Neutrophil (primary cell): ENCODE measurements around the gene CACNA2D3.

Experiments used
- H3K27ac ChIP-seq: fragments of 200-600 bp; sonication (generic); 2 replicates; pipeline ENCODE4 v1.5.1; 2016; ENCODE audit warnings: mild to moderate bottlenecking, moderate library complexity
- H3K27me3 ChIP-seq: fragments of 200-600 bp; sonication (generic); 2 replicates; pipeline ENCODE4 v1.6.0; 2016; ENCODE audit warnings: mild to moderate bottlenecking
- H3K36me3 ChIP-seq: fragments of 200-600 bp; sonication (generic); 2 replicates; pipeline ENCODE4 v1.5.1; 2017
- H3K4me1 ChIP-seq, 2 experiments: fragments of 200-600 bp in 1 of 2; sonication (generic) in 1 of 2; 1 replicate in 1 of 2; 2 replicates in 1 of 2; pipeline versions ENCODE4 v1.5.1 to v1.6.1; 2013 to 2016; ENCODE audit warnings: low read depth in 1 of 2, low read length in 1 of 2, mild to moderate bottlenecking in 1 of 2, moderate library complexity in 1 of 2; ENCODE audit not compliant: control insufficient read depth in 1 of 2, insufficient read depth in 1 of 2
- H3K4me3 ChIP-seq, 2 experiments: fragments of 200-600 bp in 1 of 2; sonication (generic) in 1 of 2; 1 replicate in 1 of 2; 2 replicates in 1 of 2; pipeline ENCODE4 v1.5.1; 2013 to 2016; ENCODE audit warnings: low read depth in 1 of 2, low read length in 1 of 2, mild to moderate bottlenecking in 1 of 2, moderate library complexity in 1 of 2
- H3K9me3 ChIP-seq: fragments of 200-600 bp; sonication (generic); 2 replicates; pipeline ENCODE4 v1.5.1; 2016
- TF ChIP-seq, protein P1 (sequence below): fragments of 200-600 bp; sonication (generic); IDR thresholded peaks from 2 replicates; pipeline ENCODE4 v1.5.1; 2016; ENCODE audit warnings: antibody characterized with exemption

The CACNA2D3 gene

DNA sequence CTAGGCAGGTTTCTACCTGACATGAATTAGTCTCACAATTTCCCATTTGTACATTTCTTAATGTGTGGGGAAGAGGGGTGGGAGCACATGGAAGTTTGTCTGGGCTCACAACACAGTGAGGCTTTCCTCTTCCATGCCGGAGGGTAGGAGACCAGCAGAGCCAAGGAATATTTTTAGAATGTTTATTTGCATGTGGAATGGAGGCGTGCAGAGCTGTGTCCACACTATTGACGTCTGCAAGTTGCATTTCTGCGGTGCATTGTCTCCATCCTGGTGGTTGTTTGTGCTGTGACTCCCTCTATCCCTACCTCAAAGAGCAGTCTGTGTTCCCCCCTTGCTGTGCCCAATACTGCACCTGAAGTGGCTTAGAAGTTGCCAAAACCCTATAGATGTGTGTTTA lies 908.6 kb downstream of the CACNA2D3 start:
- no peaks in the 10 kb centered on the region for H3K27me3 ChIP-seq
- no peak overlapping the region for H3K4me3 ChIP-seq
- H3K4me1 ChIP-seq, result no peaks in the 10 kb centered on the region
- H3K36me3 ChIP-seq, result no peaks in the 10 kb centered on the region
- TF ChIP-seq, protein P1, sequence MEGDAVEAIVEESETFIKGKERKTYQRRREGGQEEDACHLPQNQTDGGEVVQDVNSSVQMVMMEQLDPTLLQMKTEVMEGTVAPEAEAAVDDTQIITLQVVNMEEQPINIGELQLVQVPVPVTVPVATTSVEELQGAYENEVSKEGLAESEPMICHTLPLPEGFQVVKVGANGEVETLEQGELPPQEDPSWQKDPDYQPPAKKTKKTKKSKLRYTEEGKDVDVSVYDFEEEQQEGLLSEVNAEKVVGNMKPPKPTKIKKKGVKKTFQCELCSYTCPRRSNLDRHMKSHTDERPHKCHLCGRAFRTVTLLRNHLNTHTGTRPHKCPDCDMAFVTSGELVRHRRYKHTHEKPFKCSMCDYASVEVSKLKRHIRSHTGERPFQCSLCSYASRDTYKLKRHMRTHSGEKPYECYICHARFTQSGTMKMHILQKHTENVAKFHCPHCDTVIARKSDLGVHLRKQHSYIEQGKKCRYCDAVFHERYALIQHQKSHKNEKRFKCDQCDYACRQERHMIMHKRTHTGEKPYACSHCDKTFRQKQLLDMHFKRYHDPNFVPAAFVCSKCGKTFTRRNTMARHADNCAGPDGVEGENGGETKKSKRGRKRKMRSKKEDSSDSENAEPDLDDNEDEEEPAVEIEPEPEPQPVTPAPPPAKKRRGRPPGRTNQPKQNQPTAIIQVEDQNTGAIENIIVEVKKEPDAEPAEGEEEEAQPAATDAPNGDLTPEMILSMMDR, result no peak
- H3K27ac ChIP-seq, result no peak overlapping the region
- no peaks in the 10 kb centered on the region for H3K9me3 ChIP-seq

DNA sequence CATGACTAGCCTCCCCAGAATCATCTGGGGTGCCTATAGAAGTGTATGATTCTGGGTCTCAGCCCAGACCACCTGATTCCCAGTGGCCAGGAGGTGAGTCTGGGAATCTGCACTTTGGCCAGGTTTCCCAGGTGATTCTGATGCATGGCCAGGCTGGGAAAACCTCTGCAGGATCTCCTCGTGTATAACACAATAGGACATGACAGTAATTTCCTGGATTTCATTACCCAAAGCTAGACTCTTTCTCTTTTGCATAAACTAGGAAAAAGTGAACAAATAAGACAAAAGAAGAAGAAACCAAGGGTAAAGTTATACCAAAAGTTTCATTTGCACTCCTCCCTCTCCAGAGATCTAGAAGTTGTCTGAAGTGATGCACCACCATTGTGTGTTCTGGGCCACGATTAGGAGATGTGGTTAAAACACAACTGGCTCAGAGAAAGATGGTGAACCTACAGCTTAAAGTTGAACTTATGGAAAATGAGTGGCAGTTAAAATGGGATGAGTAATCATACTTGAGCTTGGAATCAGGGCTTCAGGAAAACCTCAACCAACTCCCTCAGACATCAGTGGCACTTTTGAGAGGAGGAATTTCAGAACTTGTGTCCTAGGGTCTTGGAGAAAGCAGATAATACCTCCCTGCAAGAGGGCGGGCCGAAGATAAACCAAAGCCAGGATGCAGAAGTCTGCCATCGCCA lies 914.7 kb downstream of the CACNA2D3 start:
- Histone ChIP-seq H3K4me3 (no peak overlapping the region), H3K9me3 (no peaks in the 10 kb centered on the region), H3K4me1 (no peaks in the 10 kb centered on the region), H3K27me3 (no peaks in the 10 kb centered on the region), H3K36me3 (no peaks in the 10 kb centered on the region), H3K27ac (no peak overlapping the region)
- TF ChIP-seq, protein P1, result no peak

GRCh38 chr3:55042591-55042990 lies 920.2 kb downstream of the CACNA2D3 start:
- no peaks in the 10 kb centered on the region for H3K27me3 ChIP-seq
- H3K9me3 ChIP-seq, result no peaks in the 10 kb centered on the region
- H3K36me3 ChIP-seq, result no peaks in the 10 kb centered on the region
- TF ChIP-seq, protein P1, result no peak
- no peak overlapping the region for H3K4me3 ChIP-seq
- no peak overlapping the region for H3K27ac ChIP-seq
- H3K4me1 ChIP-seq, result no peaks in the 10 kb centered on the region

DNA sequence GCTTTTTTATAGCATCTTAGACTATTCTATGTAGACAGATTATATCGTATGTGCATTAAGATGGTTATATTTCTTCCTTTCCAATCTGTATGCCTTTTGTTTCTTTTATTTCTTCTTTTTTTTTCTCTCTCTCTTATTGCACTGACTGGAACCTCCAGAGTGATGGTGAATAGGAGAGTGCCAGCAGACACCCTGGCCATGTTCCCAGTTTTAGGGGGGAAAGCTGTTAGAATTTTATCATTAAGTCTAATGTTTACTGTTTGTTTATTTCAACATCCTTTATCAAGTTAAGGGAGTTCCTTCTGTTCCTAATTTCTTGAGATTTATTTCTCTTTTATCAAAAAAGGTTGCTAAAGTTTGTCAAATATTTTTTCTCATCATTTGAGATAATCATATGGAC lies 922.1 kb downstream of the CACNA2D3 start:
- Histone ChIP-seq H3K27ac (no peak overlapping the region), H3K4me3 (no peak overlapping the region), H3K36me3 (no peaks in the 10 kb centered on the region), H3K4me1 (no peaks in the 10 kb centered on the region), H3K9me3 (no peaks in the 10 kb centered on the region), H3K27me3 (no peaks in the 10 kb centered on the region)
- TF ChIP-seq, protein P1, result no peak

- Histone ChIP-seq H3K9me3 (no peaks in the 10 kb centered on the region), H3K36me3 (no peaks in the 10 kb centered on the region), H3K4me3 (no peak overlapping the region), H3K4me1 (peaks cover 0 to 8% of the 10 kb centered on the region in 2 experiments), H3K27ac (no peak overlapping the region), H3K27me3 (no peaks in the 10 kb centered on the region)
- TF ChIP-seq, protein P1, result no peak
These were observed 936.8 kb downstream of the CACNA2D3 start for GRCh38 chr3:55059027-55059629.
